ENCODE results near the gene MAPKAP1.

Gene MAPKAP1

GRCh38 chr9:125656560-125656959 is 50.4 kb downstream of the MAPKAP1 start:
- TF ChIP-seq TCF4 (CRISPR knock-in tag; IDR thresholded peaks at IDR 0.05; ENCODE audit: borderline replicate concordance) (no peak), ZNF8 (CRISPR knock-in tag; IDR thresholded peaks at IDR 0.05) (no peak), PPARA (CRISPR knock-in tag; IDR thresholded peaks at IDR 0.05; ENCODE audit: borderline replicate concordance) (no peak), ZNF70 (CRISPR knock-in tag; IDR thresholded peaks at IDR 0.05) (no peak), ZFP3 (CRISPR knock-in tag; IDR thresholded peaks at IDR 0.05) (no peak), ZFP30 (CRISPR knock-in tag; IDR thresholded peaks at IDR 0.05) (no peak), ISL1 (CRISPR knock-in tag; IDR thresholded peaks at IDR 0.05) (no peak), GLIS3 (CRISPR knock-in tag; IDR thresholded peaks at IDR 0.05) (no peak), RARB (CRISPR knock-in tag; IDR thresholded peaks at IDR 0.05) (no peak), TOX (CRISPR knock-in tag; IDR thresholded peaks at IDR 0.05; ENCODE audit: borderline replicate concordance) (no peak), ARNTL (CRISPR knock-in tag; IDR thresholded peaks at IDR 0.05; ENCODE audit: borderline replicate concordance, low read depth) (no peak), BACH2 (CRISPR knock-in tag; IDR thresholded peaks at IDR 0.05; ENCODE audit: borderline replicate concordance) (no peak), ZC3H10 (CRISPR knock-in tag; IDR thresholded peaks at IDR 0.05) (no peak), CSDC2 (CRISPR knock-in tag; IDR thresholded peaks at IDR 0.05) (no peak), ESRRG (CRISPR knock-in tag; IDR thresholded peaks at IDR 0.05) (no peak), ZNF565 (CRISPR knock-in tag; conservative IDR thresholded peaks at IDR 0.05; ENCODE audit: low read depth) (no peak), CREB5 (CRISPR knock-in tag; IDR thresholded peaks at IDR 0.05; ENCODE audit: low read depth) (no peak)
- TF ChIP-seq, protein P1, sequence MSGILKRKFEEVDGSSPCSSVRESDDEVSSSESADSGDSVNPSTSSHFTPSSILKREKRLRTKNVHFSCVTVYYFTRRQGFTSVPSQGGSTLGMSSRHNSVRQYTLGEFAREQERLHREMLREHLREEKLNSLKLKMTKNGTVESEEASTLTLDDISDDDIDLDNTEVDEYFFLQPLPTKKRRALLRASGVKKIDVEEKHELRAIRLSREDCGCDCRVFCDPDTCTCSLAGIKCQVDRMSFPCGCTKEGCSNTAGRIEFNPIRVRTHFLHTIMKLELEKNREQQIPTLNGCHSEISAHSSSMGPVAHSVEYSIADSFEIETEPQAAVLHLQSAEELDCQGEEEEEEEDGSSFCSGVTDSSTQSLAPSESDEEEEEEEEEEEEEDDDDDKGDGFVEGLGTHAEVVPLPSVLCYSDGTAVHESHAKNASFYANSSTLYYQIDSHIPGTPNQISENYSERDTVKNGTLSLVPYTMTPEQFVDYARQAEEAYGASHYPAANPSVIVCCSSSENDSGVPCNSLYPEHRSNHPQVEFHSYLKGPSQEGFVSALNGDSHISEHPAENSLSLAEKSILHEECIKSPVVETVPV (CRISPR knock-in tag; IDR thresholded peaks at IDR 0.05): no peak
- TF ChIP-seq, protein P2, sequence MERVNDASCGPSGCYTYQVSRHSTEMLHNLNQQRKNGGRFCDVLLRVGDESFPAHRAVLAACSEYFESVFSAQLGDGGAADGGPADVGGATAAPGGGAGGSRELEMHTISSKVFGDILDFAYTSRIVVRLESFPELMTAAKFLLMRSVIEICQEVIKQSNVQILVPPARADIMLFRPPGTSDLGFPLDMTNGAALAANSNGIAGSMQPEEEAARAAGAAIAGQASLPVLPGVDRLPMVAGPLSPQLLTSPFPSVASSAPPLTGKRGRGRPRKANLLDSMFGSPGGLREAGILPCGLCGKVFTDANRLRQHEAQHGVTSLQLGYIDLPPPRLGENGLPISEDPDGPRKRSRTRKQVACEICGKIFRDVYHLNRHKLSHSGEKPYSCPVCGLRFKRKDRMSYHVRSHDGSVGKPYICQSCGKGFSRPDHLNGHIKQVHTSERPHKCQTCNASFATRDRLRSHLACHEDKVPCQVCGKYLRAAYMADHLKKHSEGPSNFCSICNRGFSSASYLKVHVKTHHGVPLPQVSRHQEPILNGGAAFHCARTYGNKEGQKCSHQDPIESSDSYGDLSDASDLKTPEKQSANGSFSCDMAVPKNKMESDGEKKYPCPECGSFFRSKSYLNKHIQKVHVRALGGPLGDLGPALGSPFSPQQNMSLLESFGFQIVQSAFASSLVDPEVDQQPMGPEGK (CRISPR knock-in tag; IDR thresholded peaks at IDR 0.05; ENCODE audit: borderline replicate concordance): no peak
- TF ChIP-seq, protein P3, sequence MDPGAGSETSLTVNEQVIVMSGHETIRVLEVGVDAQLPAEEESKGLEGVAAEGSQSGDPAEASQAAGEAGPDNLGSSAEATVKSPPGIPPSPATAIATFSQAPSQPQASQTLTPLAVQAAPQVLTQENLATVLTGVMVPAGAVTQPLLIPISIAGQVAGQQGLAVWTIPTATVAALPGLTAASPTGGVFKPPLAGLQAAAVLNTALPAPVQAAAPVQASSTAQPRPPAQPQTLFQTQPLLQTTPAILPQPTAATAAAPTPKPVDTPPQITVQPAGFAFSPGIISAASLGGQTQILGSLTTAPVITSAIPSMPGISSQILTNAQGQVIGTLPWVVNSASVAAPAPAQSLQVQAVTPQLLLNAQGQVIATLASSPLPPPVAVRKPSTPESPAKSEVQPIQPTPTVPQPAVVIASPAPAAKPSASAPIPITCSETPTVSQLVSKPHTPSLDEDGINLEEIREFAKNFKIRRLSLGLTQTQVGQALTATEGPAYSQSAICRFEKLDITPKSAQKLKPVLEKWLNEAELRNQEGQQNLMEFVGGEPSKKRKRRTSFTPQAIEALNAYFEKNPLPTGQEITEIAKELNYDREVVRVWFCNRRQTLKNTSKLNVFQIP (CRISPR knock-in tag; IDR thresholded peaks at IDR 0.05; ENCODE audit: borderline replicate concordance, low read depth): no peak
- ATAC-seq: no peak

- peak; percentile 52 for ATAC-seq
- TF ChIP-seq, protein P3 (CRISPR knock-in tag; IDR thresholded peaks at IDR 0.05; ENCODE audit: borderline replicate concordance, low read depth): no peak
- TF ChIP-seq OSR1 (CRISPR knock-in tag; IDR thresholded peaks at IDR 0.05) (no peak), CSDC2 (CRISPR knock-in tag; IDR thresholded peaks at IDR 0.05) (no peak), TSHZ2 (CRISPR knock-in tag; IDR thresholded peaks at IDR 0.05) (no peak), RARB (CRISPR knock-in tag; IDR thresholded peaks at IDR 0.05) (no peak), TCF4 (CRISPR knock-in tag; IDR thresholded peaks at IDR 0.05; ENCODE audit: borderline replicate concordance) (no peak), TOX (CRISPR knock-in tag; IDR thresholded peaks at IDR 0.05; ENCODE audit: borderline replicate concordance) (no peak), ZFP3 (CRISPR knock-in tag; IDR thresholded peaks at IDR 0.05) (no peak), ZFP30 (CRISPR knock-in tag; IDR thresholded peaks at IDR 0.05) (no peak), CREB5 (CRISPR knock-in tag; IDR thresholded peaks at IDR 0.05; ENCODE audit: low read depth) (no peak), ZC3H10 (CRISPR knock-in tag; IDR thresholded peaks at IDR 0.05) (no peak), ARNTL (CRISPR knock-in tag; IDR thresholded peaks at IDR 0.05; ENCODE audit: borderline replicate concordance, low read depth) (no peak)
- TF ChIP-seq, protein P2 (CRISPR knock-in tag; IDR thresholded peaks at IDR 0.05; ENCODE audit: borderline replicate concordance): no peak
- TF ChIP-seq, protein P1 (CRISPR knock-in tag; IDR thresholded peaks at IDR 0.05): no peak
Observed at GRCh38 chr9:125655691-125656410, 51.2 kb downstream of the MAPKAP1 start.
